SIG-M5 (cell line): ENCODE results near the gene OR1L8.

Experiments used
- DNase-seq: peaks from one replicate; lab custom pipeline; 2025; lab: John Stamatoyannopoulos, UW

OR1L8 gene

DNA sequence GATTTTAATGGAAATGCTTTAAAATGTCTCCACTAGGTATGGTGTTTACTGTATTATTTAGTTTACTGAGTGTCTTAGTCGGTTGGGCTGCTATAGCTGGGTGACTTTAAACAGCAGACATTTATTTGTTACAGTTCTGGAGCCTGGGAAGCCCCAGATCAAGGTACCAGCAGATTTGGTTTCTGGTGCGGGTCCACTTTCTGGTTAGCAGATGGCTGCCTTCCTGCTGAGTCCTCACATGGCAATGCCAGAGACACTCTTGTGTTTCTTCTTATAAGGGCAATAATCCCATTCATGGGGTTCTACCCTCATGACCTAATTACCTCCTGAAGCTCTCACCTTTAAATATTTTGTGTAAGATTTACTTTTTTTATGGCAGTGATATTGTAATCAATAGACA lies 65.0 kb downstream of the OR1L8 start:
- DNase-seq: no peak
